Right atrium auricular region (tissue), 2 donors: ENCODE results near the gene LY6G6D. TPM values are rescaled to one million over a fixed set of nuclear protein-coding genes. Genes with fewer than 3 reads are reported as not detected.

Source experiments
- DNase-seq: peaks from one replicate; pipeline ENCODE4 v3.0.0-alpha.2; 2019; ENCODE audit warnings: low spot score
- H3K27ac ChIP-seq, 2 donors: fragments of 200-600 bp; sonication (generic); 1 replicate in 1 of 2; 2 replicates in 1 of 2; pipeline ENCODE4 v1.5.1; 2016 to 2019
- H3K27me3 ChIP-seq, 2 donors: fragments of 200-600 bp; sonication (generic); one replicate each; pipeline versions ENCODE4 v1.5.1 to v1.6.0; 2017 to 2019
- H3K36me3 ChIP-seq: fragments of 200-600 bp; sonication (generic); one replicate; pipeline ENCODE4 v1.5.1; 2016
- H3K4me1 ChIP-seq, 2 donors: fragments of 200-600 bp; sonication (generic); one replicate each; pipeline versions ENCODE4 v1.5.1 to v1.6.0; 2017 to 2019
- H3K4me3 ChIP-seq, 2 donors: fragments of 200-600 bp; sonication (generic); 1 replicate in 1 of 2; 2 replicates in 1 of 2; pipeline ENCODE4 v1.5.1; 2017 to 2019; ENCODE audit warnings: mild to moderate bottlenecking in 1 of 2, moderate library complexity in 1 of 2
- H3K9me3 ChIP-seq, 2 donors: fragments of 200-600 bp; sonication (generic); one replicate each; pipeline ENCODE4 v1.5.1; 2019
- CTCF ChIP-seq, 2 donors: fragments of 200-600 bp; sonication (generic); IDR thresholded peaks; one replicate each; pipeline ENCODE4 v1.5.1; 2019; ENCODE audit warnings: antibody characterized with exemption in 2 of 2
- total RNA-seq, 2 donors: library from RNA; depleted of rRNA; stranded (reverse); fragments of >200 nt; gene quantifications; one replicate each; pipeline ENCODE4 v1.1.0, GENCODE V29; 2016

Gene LY6G6D
- total RNA-seq, 2 donors from 2014 or later: not detected

GRCh38 chr6:31723980-31724691 lies 9.0 kb downstream of the LY6G6D start:
- TF ChIP-seq CTCF (IDR thresholded peaks at IDR 0.05): no peak
- no peaks in the 10 kb centered on the region for H3K27me3 ChIP-seq
- DNase-seq: no peak
- peaks cover 17% of the 10 kb centered on the region for H3K36me3 ChIP-seq
- H3K9me3 ChIP-seq: no peaks in the 10 kb centered on the region
- H3K27ac ChIP-seq: no peak overlapping the region
- no peak overlapping the region for H3K4me3 ChIP-seq
- H3K4me1 ChIP-seq: peaks cover 0 to 21% of the 10 kb centered on the region in 2 donors

DNA sequence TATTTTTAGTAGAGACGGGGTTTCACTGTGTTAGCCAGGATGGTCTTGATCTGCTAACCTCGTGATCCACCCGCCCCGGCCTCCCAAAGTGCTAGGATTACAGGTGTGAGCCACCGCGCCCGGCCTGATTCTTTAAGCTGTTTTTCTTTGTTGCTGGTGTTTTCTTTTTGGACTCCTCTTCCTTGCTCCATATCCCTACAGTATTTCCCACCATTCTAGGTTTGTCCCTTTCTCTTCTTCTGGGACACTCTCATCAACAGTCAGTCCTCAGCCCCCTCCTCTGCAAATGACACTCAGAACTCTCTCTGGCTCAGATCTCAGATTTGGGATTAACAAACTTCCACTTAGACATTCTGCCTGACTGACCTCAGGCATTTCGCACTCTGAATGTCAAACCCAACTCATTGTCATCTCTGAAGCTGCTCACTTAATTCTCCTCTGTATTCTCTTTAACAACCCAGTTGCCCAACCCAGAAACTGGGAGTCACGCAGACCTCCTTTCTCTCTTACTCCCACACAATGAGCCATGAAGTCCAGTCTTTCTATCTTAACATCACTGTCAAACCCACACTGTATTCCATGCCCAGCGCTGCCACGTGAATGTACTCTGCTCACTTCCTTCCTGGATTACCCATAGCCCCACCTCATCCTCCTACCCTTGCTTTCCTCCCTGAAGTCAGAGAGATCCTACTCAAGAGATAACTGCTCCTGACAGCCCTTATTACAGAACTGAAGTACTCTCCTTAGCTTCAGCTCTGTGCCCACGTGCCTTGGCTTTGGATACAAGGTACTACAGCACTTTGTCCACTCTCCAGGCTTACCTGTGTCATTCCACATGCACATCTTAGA lies 10.6 kb downstream of the LY6G6D start:
- no peak for TF ChIP-seq CTCF (IDR thresholded peaks at IDR 0.05)
- H3K9me3 ChIP-seq: no peaks in the 10 kb centered on the region
- no peaks in the 10 kb centered on the region for H3K27me3 ChIP-seq
- H3K4me1 ChIP-seq: peaks cover 0 to 27% of the 10 kb centered on the region in 2 donors
- DNase-seq: no peak
- no peak overlapping the region for H3K27ac ChIP-seq
- H3K36me3 ChIP-seq: peaks cover 23% of the 10 kb centered on the region
- H3K4me3 ChIP-seq: no peak overlapping the region

DNA sequence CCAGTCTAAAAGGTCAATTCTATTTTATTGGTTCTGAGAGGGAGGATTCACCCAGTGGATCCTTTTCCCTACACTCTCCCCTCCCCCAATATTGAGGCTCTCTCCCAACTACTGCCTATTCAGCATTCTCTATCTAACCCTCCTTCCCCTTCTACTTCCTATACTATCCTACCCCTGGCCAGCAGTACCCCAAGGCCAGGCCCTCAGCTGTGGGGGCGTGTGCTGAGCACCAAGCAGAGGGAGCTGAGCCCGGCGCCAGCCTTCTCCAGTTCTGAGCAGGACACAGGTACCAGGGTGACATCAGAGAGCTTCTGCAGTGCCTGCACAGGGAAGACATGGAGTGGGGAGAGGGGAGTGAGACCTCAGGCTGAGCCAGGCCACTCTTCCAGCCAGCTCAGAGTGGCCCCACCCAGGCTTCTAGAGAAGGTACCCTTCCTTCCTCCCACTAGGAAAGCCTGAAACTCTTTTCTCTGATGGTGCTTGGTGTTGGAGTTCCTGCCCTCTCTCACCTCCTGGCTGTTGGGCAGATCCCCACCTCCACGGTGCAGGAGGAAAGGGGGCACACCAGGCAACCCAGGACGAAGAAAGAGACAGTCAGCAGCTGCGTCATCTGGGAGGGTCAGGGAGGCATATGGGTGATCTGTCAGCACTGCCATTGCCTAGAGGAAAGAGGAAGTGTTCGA lies 12.0 kb downstream of the LY6G6D start:
- H3K4me3 ChIP-seq: no peak overlapping the region
- no peaks in the 10 kb centered on the region for H3K9me3 ChIP-seq
- peaks cover 0 to 31% of the 10 kb centered on the region in 2 donors for H3K4me1 ChIP-seq
- peak overlapping the region; percentile 18 to 48 for H3K27ac ChIP-seq
- peaks cover 37% of the 10 kb centered on the region for H3K36me3 ChIP-seq
- H3K27me3 ChIP-seq: no peaks in the 10 kb centered on the region
- TF ChIP-seq CTCF (IDR thresholded peaks at IDR 0.05): no peak
- DNase-seq: no peak

- DNase-seq: no peak
- H3K9me3 ChIP-seq: no peaks in the 10 kb centered on the region
- H3K4me3 ChIP-seq: peak overlapping the region; percentile 68 to 82
- no peaks in the 10 kb centered on the region for H3K27me3 ChIP-seq
- H3K27ac ChIP-seq: peak overlapping the region; percentile 92 to 99
- no peak for TF ChIP-seq CTCF (IDR thresholded peaks at IDR 0.05)
- H3K36me3 ChIP-seq: peaks cover 45% of the 10 kb centered on the region
- peaks cover 0 to 31% of the 10 kb centered on the region in 2 donors for H3K4me1 ChIP-seq
Observed at GRCh38 chr6:31727717-31728671, 12.8 kb downstream of the LY6G6D start.
